Lower lobe of right lung (tissue), 2 donors: ENCODE data around the gene SUSD3. TPM values are rescaled to one million over a fixed set of nuclear protein-coding genes. Genes with fewer than 3 reads are reported as not detected.

Experiments used
- ATAC-seq, 2 donors: fragments of 200-7000 bp; cut with Tn5 transposase; one replicate each; pipeline ENCODE4 v1.9.1; 2020 to 2022; ENCODE audit warnings: mild to moderate bottlenecking in 2 of 2, moderate library complexity in 2 of 2
- DNase-seq: peaks from one replicate; pipeline ENCODE4 v3.0.0-alpha.2; 2020
- H3K27ac ChIP-seq: fragments of 200-600 bp; one replicate; pipeline ENCODE4 v1.8.0; 2022
- H3K27me3 ChIP-seq: fragments of 200-600 bp; one replicate; pipeline ENCODE4 v1.8.0; 2022; ENCODE audit warnings: low read depth
- H3K36me3 ChIP-seq: fragments of 200-600 bp; one replicate; pipeline ENCODE4 v1.8.0; 2022; ENCODE audit warnings: mild to moderate bottlenecking
- H3K4me1 ChIP-seq: fragments of 200-600 bp; one replicate; pipeline ENCODE4 v1.8.0; 2022
- H3K4me3 ChIP-seq: fragments of 200-600 bp; one replicate; pipeline ENCODE4 v1.8.0; 2022; ENCODE audit warnings: mild to moderate bottlenecking
- H3K9me3 ChIP-seq: fragments of 200-600 bp; one replicate; pipeline ENCODE4 v1.8.0; 2022
- CTCF ChIP-seq: fragments of 200-600 bp; IDR thresholded peaks from one replicate; pipeline ENCODE4 v1.8.0; 2022; ENCODE audit warnings: antibody characterized with exemption, mild to moderate bottlenecking
- intact Hi-C: fragments of 100-400 bp; cut with DNase I; formaldehyde crosslinking; loops from one replicate; pipeline ENCODE4 v1.11.0; 2022
- total RNA-seq: library from RNA; stranded (reverse); fragmentation: NEBNext Ultra II Directional; extraction: Animal tissue kit (Norgen Biotek cat#: 25700); gene quantifications from one replicate; pipeline ENCODE4 v1.2.1, GENCODE V29; 2021
- donor health status: DM: no; HTN: yes; CAD: no; lungs with severe emphysema.

The SUSD3 gene
- total RNA-seq, 1 donor from 2014 or later: 5.3 TPM

- intact Hi-C loops: no loop called here
- ATAC-seq: peak; percentile 91
- H3K27me3 ChIP-seq: no peaks in the 10 kb centered on the region
- H3K4me1 ChIP-seq: peaks cover 62% of the 10 kb centered on the region
- no peaks in the 10 kb centered on the region for H3K36me3 ChIP-seq
- peak within 1 kb of the TSS; percentile 92 for H3K4me3 ChIP-seq
- H3K27ac ChIP-seq: peak within 1 kb of the TSS; percentile 98
- TF ChIP-seq CTCF: no peak
- DNase-seq: peak; percentile 81
- H3K9me3 ChIP-seq: no peaks in the 10 kb centered on the region
Observed at GRCh38 chr9:93134015-93134739, 75.7 kb downstream of the SUSD3 start, which contains the start of gene NINJ1. Gene NINJ1 (minus strand): TSS chr9:93134251. CDS start chr9:93134217, 34 bp downstream.

Other genes starting within 250 kb of the SUSD3 start
- gene ZNF484, start 180.7 kb upstream of the SUSD3 start, total RNA-seq: 9.0 TPM
- gene FGD3, start 111.2 kb upstream of the SUSD3 start, total RNA-seq: 23.9 TPM
- 25.6 TPM for gene CARD19, start 37.5 kb downstream of the SUSD3 start, total RNA-seq
- gene NINJ1, start 75.5 kb downstream of the SUSD3 start, total RNA-seq: 46.6 TPM
- 7.7 TPM for gene WNK2, start 125.4 kb downstream of the SUSD3 start, total RNA-seq